Ammon's horn (tissue), 1 donor: ENCODE results near the gene SMAD7.

Source experiments
- DNase-seq: peaks from one replicate; pipeline ENCODE4 v3.0.0-alpha.2; 2016; ENCODE audit warnings: low spot score

SMAD7 gene

GRCh38 chr18:48914581-48915251 lies 36.0 kb downstream of the SMAD7 start:
- peak; percentile 6 for DNase-seq

- no peak for DNase-seq
Observed at GRCh38 chr18:48913775-48914174, 37.0 kb downstream of the SMAD7 start.

- DNase-seq = no peak
Observed at GRCh38 chr18:48913201-48913600, 37.6 kb downstream of the SMAD7 start.

- no peak for DNase-seq
Observed at GRCh38 chr18:48910972-48911545, 39.7 kb downstream of the SMAD7 start.

- DNase-seq = no peak
Observed at GRCh38 chr18:48909721-48910120, 41.0 kb downstream of the SMAD7 start.

- DNase-seq = no peak
Observed at GRCh38 chr18:48908916-48909315, 41.8 kb downstream of the SMAD7 start.

- no peak for DNase-seq
Observed at GRCh38 chr18:48905513-48905912, 45.3 kb downstream of the SMAD7 start.

- DNase-seq = no peak
Observed at GRCh38 chr18:48904847-48905394, 45.8 kb downstream of the SMAD7 start.

- no peak for DNase-seq
Observed at GRCh38 chr18:48904091-48904490, 46.7 kb downstream of the SMAD7 start.

- no peak for DNase-seq
Observed at GRCh38 chr18:48902856-48903601, 47.7 kb downstream of the SMAD7 start.

- DNase-seq = peak; percentile 66
Observed at GRCh38 chr18:48902023-48902855, 48.5 kb downstream of the SMAD7 start.

- no peak for DNase-seq
Observed at GRCh38 chr18:48901145-48902022, 49.4 kb downstream of the SMAD7 start.

GRCh38 chr18:48900469-48900868 lies 50.3 kb downstream of the SMAD7 start:
- DNase-seq = no peak

GRCh38 chr18:48899558-48900174 lies 51.1 kb downstream of the SMAD7 start:
- no peak for DNase-seq

GRCh38 chr18:48898521-48898920 lies 52.2 kb downstream of the SMAD7 start:
- DNase-seq = no peak

- DNase-seq = no peak
Observed at GRCh38 chr18:48897531-48897930, 53.2 kb downstream of the SMAD7 start.

- peak; percentile 83 for DNase-seq
Observed at GRCh38 chr18:48896875-48897511, 53.8 kb downstream of the SMAD7 start.

GRCh38 chr18:48896326-48896874 lies 54.4 kb downstream of the SMAD7 start:
- no peak for DNase-seq

- DNase-seq = no peak
Observed at GRCh38 chr18:48894799-48895346, 55.9 kb downstream of the SMAD7 start.
